Adrenal gland (tissue), 5 donors: ENCODE measurements around the gene PDIA4.

Source experiments
- POLR2A ChIP-seq, 2 donors: fragments of 450-650 bp; IDR thresholded peaks; one replicate each; pipeline ENCODE4 v1.6.1; 2017; ENCODE audit warnings: antibody characterized with exemption in 2 of 2, mild to moderate bottlenecking in 2 of 2, moderate library complexity in 1 of 2
- TF ChIP-seq, protein P1 (sequence below), 6 experiments: fragments of 450-650 bp in 4 of 6; fragments of 200-600 bp in 2 of 6; sonication (generic) in 1 of 6; IDR thresholded peaks; 1 replicate in 5 of 6; 2 replicates in 1 of 6; pipeline versions ENCODE4 v1.5.1 to v1.8.0; 2016 to 2021; ENCODE audit warnings: antibody characterized with exemption in 6 of 6, mild to moderate bottlenecking in 2 of 6, moderate library complexity in 1 of 6
- donor health status: DM: no; HTN: no; CAD: no.

DNA sequence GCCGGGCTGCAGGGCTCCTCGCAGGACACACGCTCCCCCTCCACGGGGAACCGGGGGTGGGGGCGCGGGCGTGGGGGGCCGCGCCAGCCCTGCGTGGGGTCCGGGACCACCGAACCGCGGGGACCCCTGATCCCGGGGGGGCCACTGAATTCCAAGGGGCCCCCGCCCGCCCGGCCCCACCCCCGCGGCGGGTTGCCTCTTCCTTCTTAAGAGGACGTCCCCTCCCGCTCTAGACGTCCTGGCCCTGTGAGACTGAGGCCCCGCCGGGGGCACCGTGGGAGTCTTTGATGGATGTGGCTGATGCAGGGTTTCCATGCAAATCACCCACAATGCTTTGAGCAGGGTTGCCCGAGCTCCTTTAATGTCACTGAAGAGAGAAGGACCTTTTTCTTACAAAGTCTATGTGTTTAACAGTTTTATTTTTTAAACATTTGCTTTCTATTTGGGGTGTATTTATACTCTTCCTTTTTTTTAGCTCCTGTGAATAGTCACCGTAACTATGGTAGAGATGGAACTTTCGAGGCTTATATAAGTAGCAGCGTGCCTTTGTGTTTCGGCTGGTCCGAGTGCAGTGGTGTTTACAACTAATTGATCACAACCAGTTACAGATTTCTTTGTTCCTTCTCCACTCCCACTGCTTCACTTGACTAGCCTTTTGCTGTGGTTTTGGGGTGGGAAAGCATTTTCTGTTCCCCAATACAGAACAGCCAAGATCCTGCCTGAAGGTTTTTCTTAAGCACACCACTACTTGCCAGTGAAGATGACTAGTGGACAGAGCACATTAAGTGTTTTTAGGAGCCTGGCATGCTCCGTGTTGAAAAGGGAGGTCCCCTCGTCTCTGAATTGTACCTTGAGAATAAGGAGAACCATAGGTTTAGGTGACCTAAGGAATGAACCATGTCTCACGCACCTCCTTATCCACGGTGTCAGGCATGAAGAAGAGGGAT is 44.8 kb downstream of the PDIA4 start:
- TF ChIP-seq POLR2A (IDR thresholded peaks at IDR 0.05): peak in 1 of 2 donors; percentile 7
- TF ChIP-seq, protein P1, sequence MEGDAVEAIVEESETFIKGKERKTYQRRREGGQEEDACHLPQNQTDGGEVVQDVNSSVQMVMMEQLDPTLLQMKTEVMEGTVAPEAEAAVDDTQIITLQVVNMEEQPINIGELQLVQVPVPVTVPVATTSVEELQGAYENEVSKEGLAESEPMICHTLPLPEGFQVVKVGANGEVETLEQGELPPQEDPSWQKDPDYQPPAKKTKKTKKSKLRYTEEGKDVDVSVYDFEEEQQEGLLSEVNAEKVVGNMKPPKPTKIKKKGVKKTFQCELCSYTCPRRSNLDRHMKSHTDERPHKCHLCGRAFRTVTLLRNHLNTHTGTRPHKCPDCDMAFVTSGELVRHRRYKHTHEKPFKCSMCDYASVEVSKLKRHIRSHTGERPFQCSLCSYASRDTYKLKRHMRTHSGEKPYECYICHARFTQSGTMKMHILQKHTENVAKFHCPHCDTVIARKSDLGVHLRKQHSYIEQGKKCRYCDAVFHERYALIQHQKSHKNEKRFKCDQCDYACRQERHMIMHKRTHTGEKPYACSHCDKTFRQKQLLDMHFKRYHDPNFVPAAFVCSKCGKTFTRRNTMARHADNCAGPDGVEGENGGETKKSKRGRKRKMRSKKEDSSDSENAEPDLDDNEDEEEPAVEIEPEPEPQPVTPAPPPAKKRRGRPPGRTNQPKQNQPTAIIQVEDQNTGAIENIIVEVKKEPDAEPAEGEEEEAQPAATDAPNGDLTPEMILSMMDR (IDR thresholded peaks at IDR 0.05): no peak
